ENCODE results near the gene CCDC136.

Gene CCDC136

DNA sequence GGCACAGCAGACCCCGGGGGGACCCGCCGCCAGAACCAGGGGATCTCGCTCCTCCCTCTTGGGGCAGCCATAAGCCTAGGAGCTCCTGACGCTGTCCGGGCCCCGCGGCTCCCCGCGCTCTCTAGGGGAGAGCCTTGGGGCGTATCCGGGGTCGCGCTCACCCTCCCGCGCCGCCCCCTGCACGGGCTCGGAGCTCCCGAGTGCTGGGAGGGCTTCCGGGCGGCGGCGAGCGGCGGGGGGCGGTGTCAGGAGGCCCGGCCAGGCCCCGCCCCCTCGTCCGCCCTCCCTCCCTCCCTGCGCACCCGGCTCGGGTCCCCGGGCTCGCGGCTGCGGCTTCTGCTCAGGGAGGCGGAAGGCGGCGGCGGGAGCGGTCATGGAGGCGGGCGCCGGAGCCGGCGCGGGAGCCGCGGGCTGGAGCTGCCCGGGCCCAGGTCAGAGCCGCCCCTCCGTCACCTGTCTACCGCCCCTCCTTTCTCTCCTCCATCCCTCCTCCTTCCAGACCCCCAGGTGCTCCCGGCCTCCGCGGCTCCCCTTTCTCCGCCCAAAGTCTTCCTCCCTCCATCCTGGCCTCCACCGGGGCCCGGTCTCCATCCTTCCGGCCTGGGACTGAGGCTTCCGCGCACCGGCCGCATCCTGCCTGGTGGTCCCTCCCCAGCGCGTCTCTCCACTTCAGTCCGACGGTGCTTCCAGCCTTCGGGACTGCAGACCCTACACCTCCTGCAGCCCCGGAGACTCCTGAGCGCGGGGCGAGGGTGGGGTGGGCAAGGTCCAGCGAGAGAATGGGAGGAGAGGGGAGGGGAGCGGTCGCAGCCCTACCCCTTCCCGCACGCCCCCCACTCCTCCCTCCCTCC lies at the start of gene CCDC136:
CCDC136 (plus strand) TSS at position 848 of the 851 bp plus-strand sequence. CDS start 444 bp downstream, outside the sequence.
- DNase-seq: peak; percentile 62

DNA sequence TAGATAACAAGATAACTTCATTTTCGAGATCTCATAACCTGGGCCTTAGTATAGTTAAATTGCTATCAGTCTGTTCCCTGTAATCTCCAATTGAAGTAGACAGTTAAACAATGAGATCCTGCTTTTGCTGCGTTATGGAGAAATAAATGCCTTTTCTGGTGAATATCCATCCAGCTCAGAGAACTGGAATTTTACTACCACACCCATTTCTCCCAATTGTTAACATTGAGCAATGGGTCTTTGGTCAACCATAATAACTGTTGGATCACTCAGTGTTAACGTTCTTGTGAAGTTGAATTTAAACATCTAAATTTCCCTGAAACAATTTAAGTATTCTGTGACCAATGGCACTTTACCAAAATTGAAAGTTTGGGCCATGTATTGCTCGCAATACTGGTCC lies 49.6 kb upstream of the CCDC136 start:
- no peak for DNase-seq

DNA sequence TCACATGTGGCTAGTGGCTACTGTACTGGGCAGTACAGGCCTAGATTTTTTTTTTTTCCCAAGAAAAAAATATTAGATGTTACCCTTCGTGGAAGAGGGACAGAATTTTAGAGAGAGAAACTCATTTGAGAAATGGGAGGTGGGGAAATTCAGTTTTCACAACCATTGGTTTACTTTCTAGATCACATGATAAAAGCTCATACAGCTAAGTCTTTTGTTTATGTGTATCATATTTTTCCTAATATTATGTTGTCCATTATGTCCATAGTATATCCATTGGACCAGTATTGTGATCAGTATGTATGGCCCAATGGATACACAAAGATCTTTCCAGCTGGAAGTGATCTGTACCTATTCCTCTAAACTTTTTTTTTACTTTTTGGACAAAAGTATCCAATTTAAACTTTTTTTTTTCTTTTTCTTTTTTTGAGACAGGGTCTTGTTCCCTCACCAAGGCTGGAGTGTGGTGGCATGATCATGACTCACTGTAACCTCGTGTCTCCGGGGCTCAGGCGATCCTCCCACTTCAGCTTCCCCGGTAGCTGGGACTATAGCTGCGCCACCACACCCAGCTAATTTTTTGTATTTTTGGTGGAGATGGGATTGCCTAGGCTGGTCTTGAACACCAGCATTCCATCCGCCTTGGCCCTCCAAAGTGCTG lies 48.5 kb upstream of the CCDC136 start:
- no peak for DNase-seq

DNA sequence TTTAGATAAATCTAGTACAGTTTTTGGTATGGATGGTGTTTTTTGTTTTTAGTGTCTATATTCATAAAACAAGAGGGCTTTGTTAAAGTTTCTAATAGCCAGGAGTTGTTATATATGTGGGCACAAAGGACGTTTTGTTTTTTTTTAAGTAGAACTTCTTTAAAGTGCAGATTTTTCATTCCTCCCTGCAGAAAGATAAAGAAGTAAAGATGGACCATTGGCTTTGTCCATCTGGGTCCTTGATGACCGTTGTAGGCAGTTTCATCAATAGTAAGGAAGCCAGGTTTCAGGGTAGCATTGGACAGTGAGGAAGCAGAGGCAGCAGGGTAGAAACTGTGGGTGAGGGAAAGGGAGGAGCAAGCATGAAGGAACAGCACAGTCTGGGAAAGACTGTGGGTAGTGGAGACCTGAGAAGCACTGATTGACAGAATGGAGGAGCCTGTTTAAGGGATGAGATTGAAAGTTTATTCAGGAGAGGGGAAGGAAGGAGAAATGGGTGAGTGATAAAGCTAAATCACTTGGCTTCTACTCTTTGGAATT lies 47.3 kb upstream of the CCDC136 start:
- no peak for DNase-seq

DNA sequence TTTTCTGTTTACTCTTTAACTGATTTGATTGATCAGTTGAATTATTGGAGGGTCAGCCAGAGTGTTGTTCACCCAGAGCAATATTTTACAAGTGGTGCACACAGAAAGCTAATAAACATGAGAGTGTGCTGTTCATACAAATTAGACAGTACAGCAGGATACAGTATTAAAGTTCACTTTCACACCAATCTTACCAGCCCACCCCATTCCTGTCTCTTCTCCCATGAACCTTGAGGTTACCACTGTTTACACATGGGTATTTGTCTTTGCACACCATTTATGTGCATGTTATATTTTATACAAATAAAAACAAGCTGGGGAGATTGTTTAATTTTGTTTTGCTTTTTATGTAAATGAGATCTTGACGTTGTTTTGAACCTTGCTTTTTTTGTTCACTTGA lies 46.1 kb upstream of the CCDC136 start:
- DNase-seq: no peak

DNA sequence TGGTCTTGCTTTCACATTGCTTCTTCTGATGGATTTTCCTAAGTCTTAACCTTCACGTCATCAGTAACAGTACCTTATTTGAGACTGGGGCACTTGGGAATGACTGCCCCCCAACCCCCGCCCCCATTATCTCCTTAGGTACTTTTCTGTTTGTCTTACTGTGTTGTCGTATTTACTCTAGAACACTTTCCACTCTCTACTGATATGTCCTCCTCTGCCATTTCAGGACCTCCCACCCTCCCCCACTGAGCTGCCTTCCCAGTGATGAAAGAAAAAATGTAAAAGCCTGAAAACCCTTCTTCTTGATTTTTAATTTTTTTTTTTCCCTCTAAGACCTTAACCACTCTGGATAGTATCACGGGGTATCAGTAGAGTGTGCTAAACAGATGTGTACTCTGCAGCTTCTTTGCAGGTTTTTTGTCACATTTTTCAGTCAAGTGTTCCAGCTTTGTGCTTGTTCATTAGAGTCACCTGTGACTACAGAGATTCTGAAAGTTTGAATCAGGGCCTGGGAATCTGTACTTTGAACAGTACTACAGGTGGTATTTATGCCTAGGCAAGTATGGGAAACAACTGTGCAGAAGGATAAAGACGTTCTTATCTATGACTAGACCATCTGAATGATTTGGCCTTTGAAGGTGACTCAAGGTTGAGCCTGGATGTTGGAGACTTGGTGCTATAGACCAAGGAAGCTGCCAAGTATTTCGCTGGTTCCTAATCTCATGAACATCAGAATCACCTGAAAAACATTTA lies 44.3 kb upstream of the CCDC136 start:
- DNase-seq: no peak

DNA sequence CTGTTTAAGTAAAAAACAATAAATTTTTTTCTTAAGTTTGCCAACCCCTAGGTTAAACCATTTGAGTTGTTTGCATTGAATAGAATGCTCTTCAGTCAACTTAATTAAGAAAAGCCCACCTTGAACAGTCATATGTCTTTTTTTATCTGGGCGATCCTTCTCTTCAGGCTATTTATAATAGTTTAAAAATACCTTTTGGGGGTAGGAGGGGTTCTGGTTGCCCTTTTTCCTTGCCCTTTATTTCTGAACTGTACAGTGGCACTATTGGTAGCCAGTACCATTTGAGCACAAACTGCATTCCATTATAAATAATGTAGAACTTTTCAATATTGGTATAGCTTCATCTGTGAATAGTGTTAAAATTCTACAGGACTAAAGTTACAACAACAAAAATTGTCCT lies 39.5 kb upstream of the CCDC136 start:
- no peak for DNase-seq

DNA sequence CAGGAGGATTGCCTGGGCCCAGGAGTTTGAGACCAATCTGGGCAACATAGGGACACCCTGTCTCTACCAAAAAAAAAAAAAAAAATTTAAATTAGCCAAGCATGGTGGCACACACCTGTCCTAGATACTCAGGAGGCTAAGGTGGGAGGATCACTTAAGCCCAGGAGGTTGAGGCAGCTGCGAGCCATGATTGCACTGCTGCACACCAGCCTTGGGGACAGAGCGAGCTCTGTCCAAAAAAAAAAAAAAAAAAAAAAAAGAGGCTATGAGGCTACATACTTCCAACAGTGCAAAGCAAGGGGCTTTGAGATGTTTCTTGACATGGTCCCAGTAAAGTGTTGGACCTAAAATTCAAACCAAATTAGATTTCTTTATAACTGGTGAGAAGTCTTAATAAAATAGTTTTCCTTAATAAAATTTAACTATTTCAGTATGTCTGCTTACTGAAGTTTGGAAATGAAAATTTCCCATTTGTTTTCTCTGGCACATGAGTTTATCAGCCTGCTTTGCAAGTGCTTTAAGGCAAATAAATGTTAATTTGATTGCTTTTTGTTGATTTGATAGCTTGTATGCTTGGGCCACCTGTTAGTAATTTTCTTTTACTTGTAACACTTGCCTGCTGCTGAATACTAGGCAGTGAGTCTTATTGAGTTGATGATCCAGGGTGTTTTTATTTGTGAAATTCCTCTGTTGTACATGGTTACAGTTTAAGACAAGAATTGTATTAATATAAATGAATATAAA lies 36.5 kb upstream of the CCDC136 start:
- DNase-seq: no peak

DNA sequence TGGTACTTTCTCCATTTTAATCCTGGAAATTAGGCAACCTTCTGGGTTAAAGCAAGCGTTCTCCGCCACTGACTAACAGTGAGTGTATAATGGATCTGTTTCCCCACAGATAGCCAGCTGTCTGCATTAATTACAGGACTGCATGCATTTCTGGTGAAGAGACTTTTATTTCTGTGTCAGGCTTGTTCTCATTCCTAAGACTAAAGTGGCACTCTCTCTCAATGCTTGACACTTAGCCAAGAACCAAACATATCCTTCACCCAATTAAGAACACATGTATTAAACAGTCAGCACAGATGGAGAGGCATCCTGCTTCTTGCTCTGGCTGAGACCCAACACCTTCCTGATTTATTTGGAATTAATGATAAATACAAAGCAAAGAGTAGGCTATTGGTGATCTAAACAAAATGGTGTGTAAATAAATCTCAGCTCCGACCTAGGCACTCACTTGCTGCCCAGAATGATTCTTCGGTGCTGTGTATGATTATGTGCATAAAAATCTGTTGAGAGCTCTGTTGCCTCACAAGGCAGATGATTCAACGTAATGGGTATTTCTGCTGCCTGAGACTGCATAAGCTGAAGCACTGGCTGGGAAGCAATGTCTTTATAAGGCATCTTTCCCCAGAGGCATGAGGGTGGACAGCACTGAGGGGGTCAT lies 35.8 kb upstream of the CCDC136 start:
- DNase-seq: peak; percentile 48

DNA sequence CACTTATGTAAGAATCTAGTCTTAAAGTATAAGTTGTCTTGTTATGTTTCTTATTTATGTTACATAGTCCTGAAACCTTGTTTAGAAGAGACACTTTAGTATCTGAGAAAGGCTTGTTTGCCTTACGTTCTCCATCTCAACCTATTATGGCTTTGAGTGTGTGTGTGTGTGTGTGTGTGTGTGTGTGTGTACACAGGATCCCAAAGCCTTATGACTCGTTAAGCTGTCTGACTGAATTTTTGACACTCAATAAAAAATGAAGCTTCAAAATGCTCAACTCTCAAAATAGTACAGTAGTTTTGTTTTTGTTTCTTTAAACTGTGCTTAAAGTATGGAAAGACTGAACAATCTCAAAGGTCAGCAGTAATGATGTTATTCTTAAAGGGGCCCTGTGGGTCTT lies 34.6 kb upstream of the CCDC136 start:
- no peak for DNase-seq

DNA sequence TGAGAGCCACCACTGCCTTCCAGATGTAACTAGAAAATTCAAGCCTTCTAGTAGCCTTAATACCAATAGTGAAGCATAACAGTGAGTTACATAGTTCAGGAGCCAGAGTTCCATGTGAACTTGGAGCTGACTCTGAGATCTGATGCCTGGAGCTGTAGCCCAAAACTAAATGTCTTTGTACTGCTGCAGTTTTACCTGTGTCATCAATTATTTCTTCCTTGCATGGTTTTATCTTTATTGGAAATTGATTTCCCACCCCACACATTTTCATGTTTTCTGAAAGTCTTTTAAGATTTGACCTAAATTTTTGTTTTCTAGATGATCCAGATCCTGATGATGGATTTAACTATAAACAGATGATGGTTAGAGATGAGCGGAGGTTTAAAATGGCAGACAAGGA lies 33.2 kb upstream of the CCDC136 start:
- no peak for DNase-seq

DNA sequence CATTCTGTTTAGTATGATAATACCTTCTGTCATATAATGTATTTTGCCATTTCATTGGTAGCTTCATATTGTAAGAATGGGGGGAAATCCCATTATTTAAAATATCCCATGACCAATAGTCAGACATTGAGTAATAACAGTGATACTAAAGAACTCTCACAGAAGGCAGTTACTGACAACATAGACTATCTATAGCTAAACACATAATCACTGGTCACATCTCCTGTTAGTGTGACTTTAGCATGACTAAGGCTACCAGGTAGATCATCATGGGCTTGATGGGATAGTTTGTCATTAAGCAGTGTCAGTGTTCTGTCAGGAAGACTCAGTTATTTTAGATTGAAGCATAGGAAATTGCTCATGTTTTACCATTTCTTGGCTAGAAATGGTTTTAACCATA lies 32.5 kb upstream of the CCDC136 start:
- DNase-seq: no peak

DNA sequence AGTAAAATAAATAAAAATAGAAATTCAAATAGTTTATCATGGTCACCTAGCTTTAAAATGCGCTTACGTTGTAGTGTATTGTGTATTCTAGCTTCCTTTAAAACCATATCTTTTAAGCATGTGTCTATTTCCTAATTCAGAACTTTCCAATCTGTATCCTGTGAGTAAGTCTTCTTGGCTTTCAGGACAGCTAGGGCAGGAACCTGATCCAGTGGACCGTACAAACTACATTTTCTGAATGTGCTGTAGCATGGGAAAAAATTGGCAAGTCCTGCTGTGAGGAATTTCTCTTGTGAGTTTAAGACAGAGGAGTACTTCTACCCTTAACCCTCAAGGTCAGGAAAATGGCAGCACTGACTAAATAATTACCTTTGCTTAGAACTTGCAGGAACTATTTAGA lies 28.2 kb upstream of the CCDC136 start:
- no peak for DNase-seq

DNA sequence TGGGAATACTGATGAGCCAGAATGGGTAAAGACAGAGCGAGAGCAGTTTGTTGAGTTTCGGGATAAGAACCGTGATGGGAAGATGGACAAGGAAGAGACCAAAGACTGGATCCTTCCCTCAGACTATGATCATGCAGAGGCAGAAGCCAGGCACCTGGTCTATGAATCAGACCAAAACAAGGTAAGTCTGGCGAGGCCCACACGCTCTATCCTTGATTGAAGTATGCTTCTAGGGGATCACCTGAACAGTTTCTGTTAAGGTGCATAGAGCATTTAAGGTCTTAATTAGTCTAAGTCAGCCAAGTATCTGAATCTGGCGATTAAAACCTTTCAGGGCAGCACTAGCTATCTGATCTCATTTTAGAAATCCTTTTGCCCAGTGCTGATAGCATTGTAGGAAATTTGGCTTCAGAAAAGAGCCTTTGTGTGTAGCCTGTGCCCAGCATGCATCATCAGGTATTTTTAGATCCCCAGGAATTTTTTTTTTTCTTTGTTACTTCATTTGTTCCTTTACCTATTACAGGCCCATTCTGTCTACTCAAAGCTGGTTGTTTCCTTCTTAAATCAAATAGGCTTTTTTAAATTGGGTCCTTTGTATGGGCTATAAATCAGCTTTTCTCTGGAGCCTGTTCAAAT lies 24.2 kb upstream of the CCDC136 start:
- no peak for DNase-seq

DNA sequence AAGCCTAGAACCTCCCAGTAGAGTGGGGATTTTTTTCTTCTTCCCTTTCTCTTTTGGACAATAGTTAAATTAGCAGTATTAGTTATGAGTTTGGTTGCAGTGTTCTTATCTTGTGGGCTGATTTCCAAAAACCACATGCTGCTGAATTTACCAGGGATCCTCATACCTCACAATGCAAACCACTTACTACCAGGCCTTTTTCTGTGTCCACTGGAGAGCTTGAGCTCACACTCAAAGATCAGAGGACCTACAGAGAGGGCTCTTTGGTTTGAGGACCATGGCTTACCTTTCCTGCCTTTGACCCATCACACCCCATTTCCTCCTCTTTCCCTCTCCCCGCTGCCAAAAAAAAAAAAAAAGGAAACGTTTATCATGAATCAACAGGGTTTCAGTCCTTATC lies 21.5 kb upstream of the CCDC136 start:
- DNase-seq: no peak

DNA sequence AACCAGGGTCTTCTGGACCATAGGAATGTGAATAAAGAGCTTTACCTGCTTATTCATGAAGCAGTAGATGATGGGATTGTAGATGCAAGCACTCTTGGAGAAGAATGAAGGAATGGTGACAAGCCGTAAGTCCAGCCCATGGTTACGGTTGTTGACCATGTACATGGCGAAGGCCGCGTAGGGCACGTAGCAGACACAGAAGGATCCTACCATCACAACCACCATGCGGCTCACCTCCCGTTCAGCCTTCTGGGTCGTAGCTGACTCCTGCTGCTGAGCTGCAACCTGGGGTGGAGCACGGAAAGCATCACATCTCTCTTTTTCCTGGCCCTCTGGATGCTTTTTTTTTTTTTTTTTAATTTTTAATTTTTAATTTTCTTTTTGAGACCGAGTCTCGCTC lies 18.2 kb upstream of the CCDC136 start:
- no peak for DNase-seq

DNA sequence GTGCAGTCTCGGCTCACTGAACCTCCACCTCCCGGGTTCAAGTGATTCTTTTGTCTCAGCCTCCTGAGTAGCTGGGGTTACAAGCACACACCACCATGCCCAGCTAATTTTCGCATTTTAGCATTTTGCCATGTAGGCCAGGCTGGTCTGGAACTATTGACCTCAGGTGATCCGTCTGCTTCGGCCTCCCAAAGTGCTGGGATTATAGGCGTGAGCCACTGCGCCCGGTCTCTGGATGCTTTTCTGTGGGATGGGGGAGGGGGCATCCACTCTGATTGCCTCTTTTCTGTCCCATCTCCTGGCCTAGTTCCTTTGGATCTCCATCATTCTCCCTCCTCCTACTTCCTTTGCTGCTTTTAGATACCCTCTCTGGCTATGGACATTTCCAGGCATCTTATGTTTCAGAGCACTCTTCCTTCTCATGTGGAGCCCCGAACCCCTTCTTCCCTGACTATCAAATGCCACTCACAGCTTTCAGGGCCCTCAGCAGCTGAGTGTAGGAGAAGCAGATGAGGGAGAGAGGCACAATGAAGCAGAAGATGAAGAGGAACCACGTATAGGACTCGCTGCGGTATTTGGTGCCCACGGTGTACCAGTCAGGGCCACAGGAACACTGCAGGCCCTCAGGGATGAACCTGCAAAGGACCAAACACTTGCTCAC lies 17.6 kb upstream of the CCDC136 start:
- DNase-seq: no peak

DNA sequence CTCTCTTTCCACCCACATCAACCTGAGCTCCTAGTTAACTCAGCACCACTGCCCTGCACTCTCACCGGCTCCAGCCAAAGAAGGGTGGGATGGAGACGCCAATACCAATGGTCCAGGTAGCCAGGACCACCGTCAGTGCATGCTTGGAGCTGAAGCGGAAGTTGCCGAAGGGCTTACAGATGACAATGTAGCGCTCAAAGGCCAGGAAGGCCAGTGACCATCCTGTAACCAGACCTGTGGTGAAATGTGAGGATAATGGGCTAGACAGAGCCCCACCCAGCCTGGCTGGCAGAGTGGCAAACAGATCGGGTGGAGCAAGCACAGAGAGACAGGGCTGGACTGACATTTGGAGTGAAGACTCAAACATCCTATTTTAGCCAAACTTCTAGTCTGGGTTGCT lies 16.8 kb upstream of the CCDC136 start:
- no peak for DNase-seq

DNA sequence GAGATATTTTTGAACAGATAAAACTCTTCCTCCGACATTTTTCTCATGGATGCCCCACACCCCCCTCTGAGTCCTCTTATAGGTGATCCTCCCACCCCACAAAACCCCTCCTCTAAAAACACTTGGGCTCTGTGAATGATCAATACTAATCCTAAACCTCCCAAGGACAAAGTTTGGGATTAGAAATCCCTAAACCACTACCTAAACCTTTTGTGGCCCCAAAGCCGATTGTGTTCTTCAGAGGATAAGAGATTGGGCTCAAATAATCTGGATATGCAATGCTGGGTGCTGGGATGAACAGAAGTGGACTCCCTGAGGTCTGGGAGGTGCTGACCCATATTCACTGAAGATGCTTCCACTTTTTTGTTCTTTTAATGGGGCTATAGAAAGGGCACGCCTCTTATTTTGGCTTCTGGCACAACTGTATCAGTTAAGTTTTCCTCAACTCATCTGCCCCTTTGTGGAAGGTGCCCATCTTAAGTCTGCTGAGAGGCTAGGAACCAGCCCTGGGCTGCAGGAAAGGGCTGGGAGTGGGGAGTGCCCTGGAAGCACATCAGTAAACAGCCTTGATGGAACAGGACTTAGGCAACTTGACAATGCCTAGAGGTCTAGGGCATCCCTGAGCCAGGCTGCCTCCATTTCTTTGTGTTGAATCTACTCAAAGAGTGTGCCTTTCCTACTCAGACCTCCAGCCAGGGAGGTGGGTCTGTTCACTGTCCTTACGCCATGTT lies 15.9 kb upstream of the CCDC136 start, which contains the start of gene OPN1SW:
OPN1SW (minus strand) TSS at position 51 of the 731 bp plus-strand sequence; CDS start at position 38, 13 bp downstream.
- DNase-seq: no peak
